Measurements from ENCODE around the gene LRRC8C. TPM values are rescaled to one million over a fixed set of nuclear protein-coding genes. Genes with fewer than 3 reads are reported as not detected.

Gene LRRC8C
- 7.8 to 10.4 TPM (median 9.3 TPM) in 5 replicates for total RNA-seq (2022; extraction: Qiagen RNA extraction)

DNA sequence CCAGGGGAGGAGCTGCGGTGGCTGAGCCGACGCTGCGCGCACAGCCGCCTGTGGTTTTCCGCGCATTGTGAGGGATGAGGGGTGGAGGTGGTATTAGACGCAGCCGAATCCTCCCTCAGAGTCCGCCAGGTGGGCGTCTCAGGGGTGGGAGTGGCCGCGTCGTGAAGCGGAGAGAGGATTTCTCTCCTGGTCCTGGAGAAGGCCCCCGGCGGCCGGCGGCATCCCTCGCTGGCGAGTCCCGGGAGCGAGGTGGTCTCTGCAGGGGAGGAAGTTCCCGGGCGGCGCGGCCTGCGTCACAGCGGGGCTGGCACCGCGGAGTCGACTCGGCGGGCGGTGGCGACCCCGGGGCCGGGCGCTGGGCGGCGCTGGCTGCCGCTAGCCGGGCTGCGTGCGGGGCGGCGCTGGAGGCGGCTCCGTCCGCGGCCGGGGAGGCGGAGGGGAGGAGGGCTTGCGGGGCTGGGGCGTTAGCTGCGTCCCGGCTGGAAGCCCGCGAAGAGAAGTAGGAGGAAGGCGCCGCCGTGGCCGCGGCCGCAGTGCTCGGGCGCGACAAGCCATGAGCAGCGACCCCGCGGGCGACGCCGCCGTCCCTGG is at the start of gene LRRC8C:
Gene LRRC8C, plus strand, starts transcription at position 464 of the 591 bp plus-strand sequence. CDS start 53,354 bp downstream, outside the sequence.

Other genes with a start within 250 kb of the LRRC8C start
- 2.3 to 3.8 TPM (median 3.3 TPM) in 5 replicates for gene LRRC8B, start 108.3 kb upstream of the LRRC8C start, total RNA-seq (2022; extraction: Qiagen RNA extraction)
- gene LRRC8D, start 187.9 kb downstream of the LRRC8C start, total RNA-seq (2022; extraction: Qiagen RNA extraction) = 28.9 to 36.7 TPM (median 32.8 TPM) in 5 replicates

Measured in A549 treated with AZD2906 at 1 μM for 4 hours (cell line).